SK-N-DZ (cell line): ENCODE results near the gene HS3ST2.
A peak's percentile ranks its signal among the peaks of the same experiment; 100 is the strongest.
"Not testable (repeated sequence)": the region's sequence is repeated elsewhere in the genome, so short reads cannot be mapped to it uniquely, and the experiment has no call there.

Source experiments
- DNase-seq: peaks from one replicate; pipeline ENCODE4 v3.0.0-alpha.2; 2015; ENCODE audit warnings: low spot score

The HS3ST2 gene

DNA sequence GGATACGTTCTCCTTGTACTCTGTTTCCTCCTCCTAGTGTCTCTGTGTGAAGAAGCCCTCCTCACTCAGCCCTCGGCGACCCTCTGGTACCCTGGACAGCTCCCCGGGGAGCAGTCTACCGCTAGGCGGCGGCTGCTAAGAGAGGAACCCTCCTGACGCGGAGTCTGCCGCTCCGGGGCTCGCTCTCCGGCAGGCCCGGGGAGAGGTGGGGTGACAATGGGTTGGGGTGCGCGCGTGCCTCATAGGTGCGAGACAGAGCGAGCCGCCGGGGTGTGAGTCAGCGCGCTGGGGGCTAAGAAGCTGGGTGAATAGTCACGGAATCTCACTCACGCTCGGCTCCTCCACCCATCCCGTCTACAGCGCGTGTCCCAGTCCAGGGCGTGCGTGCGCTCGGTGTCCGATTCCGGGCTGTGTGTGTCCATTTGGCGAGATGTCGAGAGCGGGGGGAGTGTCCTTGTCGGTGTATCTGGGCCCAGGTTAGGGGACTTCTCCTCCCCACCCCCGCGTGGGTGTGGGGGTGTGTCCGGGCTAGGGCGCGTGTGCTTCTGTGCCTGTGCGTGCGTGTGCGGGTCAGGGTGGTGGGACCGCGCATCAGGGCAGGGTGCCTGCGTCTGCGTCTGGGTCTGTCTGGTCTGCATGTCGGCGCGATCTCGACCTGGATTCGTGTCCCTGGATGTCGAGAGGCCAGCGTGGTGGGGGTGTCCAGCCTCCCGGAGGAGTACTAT lies 577 bp upstream of the HS3ST2 start:
- peak; percentile 17 for DNase-seq

DNA sequence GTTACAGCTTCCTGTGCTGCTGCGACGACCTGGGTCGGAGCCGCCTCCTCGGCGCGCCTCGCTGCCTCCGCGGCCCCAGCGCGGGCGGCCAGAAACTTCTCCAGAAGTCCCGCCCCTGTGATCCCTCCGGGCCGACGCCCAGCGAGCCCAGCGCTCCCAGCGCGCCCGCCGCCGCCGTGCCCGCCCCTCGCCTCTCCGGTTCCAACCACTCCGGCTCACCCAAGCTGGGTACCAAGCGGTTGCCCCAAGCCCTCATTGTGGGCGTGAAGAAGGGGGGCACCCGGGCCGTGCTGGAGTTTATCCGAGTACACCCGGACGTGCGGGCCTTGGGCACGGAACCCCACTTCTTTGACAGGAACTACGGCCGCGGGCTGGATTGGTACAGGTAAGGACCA lies 746 bp downstream of the HS3ST2 start:
- no peak for DNase-seq

DNA sequence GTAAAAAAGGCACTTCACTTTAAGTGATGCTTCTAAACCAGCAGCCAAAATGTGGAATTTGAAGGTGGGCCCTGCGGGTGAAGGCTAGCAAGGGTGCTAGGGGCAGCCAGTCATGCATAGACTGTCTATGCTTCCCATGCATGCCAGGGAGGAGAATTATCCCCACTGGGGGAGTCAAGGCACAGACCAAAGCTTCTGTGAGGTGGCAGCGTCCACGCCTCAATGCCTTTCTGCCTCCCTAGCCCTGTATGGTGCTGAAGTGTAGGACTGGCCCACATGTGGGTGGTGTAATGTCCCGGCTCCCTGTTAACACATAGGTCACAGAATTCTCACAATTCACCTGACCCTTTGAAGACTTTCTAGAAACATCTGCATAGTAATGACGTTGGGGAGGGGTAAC lies 1.9 kb downstream of the HS3ST2 start:
- DNase-seq: no peak

- DNase-seq: no peak
Observed at GRCh38 chr16:22816475-22816874, 2.5 kb downstream of the HS3ST2 start.

DNA sequence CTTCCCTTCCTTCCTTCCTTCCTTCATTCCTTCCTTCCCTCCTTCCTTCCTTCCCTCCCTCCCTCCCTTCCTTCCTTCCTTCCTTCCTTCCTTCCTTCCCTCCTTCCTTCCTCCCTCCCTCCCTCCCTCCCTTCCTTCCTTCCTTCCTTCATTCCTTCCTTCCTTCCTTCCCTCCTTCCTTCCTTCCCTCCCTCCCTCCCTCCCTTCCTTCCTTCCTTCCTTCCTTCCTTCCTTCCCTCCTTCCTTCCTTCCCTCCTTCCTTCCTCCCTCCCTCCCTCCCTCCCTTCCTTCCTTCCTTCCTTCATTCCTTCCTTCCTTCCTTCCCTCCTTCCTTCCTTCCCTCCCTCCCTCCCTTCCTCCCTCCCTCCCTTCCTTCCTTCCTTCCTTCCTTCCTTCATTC lies 4.8 kb downstream of the HS3ST2 start:
- not testable (repeated sequence) for DNase-seq

DNA sequence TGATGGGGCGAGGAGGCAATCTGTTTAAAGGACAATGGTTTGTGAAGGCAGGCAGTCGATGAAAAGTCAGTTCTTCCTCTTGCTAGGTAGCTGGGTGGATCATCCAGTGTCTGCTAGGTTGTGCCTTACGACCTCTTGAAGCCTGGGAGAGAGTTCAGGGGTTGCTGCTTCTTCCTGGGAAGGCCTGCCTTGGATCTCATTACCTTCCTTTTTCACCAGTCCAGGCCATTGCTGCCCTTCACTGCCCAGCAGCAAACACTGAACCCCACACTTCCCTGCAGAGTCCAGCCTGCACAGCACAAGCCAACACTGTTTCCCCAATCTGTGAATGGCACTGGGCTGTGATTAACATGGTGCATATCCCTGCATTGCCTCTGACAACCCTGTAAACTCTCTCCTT lies 24.7 kb downstream of the HS3ST2 start:
- DNase-seq: no peak

GRCh38 chr16:22842031-22842430 lies 28.1 kb downstream of the HS3ST2 start:
- DNase-seq: not testable (repeated sequence)

GRCh38 chr16:22843122-22843521 lies 29.2 kb downstream of the HS3ST2 start:
- DNase-seq: no peak

DNA sequence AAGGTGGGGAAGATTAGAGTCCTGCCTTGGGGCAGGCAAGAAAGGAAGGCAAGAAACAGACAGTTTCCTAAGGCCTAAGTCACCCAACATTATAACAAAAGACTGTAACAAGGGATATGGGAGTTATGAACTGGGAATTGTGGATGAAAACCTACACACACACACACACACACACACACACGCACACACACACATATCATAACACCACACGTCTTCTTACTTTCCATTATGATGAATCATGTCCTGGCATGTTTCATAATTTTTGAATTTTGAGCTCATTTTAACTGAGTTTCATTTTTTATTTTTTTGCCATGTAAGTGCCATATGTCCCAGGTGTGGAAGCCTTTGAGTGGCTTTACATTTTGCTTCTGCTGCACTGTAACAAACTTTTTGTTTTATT lies 29.9 kb downstream of the HS3ST2 start:
- no peak for DNase-seq

GRCh38 chr16:22844416-22844815 lies 30.5 kb downstream of the HS3ST2 start:
- DNase-seq: no peak

- no peak for DNase-seq
Observed at GRCh38 chr16:22847100-22847499, 33.1 kb downstream of the HS3ST2 start.

- DNase-seq: no peak
Observed at GRCh38 chr16:22847690-22848089, 33.7 kb downstream of the HS3ST2 start.

DNA sequence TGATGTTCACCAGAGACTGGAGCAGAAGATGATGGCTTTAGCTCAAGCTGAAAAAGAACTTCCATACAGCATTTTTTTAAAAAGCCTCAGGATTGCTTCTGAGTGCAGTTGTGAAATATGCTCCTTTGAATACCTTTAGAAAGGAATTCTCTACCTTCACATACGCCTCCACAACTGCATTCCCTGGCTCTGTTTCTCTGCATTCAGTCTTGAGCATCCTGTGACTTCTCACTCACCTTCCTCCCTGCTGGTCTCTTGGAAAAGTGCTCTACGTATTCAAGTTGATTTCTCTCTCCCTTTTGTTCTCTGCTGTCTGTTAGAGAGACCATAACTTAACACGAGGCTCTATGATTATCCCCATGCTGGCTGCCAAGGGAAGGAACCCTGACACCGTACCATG lies 34.5 kb downstream of the HS3ST2 start:
- DNase-seq: no peak

DNA sequence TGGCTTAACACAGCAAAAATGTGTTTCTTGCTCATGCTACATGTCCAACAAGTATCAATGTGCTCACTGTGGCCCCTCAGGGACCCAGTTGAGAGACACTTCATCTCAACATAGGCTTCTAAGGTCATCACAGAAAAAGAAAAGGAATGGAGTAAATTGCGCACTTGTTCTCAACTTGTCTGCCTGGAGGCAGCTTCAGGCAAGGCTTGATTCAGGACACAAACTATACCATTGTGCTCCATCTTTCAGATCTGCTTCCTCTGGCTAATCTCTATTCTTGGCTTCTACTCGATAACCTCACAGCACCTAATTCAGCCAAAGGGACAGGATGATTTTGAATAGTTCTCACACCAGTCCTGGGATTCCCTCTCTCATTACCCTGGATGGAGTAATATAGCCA lies 35.6 kb downstream of the HS3ST2 start:
- DNase-seq: no peak

GRCh38 chr16:22855231-22855630 lies 41.3 kb downstream of the HS3ST2 start:
- DNase-seq: no peak

- no peak for DNase-seq
Observed at GRCh38 chr16:22857296-22858025, 43.5 kb downstream of the HS3ST2 start.

- no peak for DNase-seq
Observed at GRCh38 chr16:22859925-22860324, 46.0 kb downstream of the HS3ST2 start.

DNA sequence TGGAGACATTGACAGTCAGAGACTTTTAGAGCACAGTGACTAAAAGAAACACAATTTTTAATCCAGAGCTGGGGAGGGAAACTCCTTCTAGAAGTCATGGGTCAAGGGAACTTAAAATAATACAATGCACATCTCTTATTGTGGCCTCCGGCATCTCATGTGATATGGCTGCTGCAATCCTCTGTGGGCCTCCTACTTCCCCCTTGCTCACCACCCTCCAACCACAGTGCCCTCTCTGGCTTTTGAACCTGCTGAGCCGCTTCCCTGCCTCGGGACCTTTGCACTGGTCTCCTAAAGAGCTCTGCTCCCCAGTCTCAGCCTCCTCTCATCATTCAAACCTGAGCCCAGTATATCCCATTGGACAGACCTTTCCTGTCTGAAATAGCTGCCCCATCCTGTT lies 47.6 kb downstream of the HS3ST2 start:
- DNase-seq: no peak

- no peak for DNase-seq
Observed at GRCh38 chr16:22862046-22862445, 48.1 kb downstream of the HS3ST2 start.

DNA sequence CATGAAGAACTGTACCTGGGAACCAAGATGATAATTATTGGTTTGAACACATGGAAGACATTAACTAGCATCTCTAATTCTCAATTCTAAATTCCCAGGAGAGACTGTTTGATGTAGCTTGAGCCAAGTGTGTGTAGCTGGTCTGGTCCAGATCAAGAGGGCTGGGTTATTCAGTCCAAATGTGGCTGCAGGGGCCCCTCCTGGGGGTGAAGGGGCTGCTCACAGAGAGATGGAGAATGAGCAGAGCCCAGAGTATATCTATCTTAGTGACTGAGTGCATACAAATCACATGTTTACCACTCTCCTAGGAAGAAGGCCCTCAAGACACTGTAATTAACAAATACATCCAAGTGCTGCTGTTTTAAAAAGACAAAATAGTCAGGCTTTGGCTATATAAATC lies 50.4 kb downstream of the HS3ST2 start:
- DNase-seq: no peak

GRCh38 chr16:22868593-22869224 lies 54.7 kb downstream of the HS3ST2 start:
- no peak for DNase-seq

DNA sequence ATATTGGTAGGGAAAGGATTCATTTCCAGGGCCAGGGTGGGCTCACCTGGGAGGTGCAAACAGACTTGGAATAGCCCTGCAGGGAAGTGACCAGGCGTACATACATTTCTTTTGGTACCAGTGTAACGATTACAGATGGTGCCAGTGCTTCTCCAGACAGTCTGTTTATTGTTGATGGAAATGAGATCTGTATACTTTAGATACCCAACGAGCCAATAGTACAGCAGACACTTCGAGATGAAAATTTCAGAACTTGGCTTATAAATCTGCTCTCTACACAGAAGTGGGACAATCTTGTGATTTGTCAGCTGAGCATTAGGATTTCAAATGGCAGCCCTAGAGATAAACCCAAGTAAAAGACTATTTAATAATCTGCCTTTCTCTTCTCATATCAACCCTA lies 57.9 kb downstream of the HS3ST2 start:
- DNase-seq: no peak

DNA sequence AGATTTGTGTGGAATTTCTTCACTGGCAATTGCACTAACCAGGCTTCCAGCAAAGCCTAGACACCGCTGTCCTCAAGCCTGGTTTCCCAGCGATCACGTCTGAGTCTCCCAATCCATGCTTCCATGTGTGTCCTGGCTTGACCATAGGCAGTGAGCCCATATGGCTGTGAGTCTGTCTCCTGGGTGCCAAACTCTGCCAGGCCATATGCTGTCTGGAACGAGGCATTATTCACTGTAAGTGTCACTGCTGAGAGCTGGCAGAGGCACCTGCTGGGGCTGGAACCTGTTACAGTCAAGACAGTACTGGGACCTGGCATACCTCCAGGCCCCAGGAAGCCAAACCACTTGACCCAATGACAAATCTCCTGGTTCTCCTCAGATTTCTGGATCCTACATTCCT lies 60.4 kb downstream of the HS3ST2 start:
- DNase-seq: no peak
